ENCODE results near the gene IMP4.

The IMP4 gene

DNA sequence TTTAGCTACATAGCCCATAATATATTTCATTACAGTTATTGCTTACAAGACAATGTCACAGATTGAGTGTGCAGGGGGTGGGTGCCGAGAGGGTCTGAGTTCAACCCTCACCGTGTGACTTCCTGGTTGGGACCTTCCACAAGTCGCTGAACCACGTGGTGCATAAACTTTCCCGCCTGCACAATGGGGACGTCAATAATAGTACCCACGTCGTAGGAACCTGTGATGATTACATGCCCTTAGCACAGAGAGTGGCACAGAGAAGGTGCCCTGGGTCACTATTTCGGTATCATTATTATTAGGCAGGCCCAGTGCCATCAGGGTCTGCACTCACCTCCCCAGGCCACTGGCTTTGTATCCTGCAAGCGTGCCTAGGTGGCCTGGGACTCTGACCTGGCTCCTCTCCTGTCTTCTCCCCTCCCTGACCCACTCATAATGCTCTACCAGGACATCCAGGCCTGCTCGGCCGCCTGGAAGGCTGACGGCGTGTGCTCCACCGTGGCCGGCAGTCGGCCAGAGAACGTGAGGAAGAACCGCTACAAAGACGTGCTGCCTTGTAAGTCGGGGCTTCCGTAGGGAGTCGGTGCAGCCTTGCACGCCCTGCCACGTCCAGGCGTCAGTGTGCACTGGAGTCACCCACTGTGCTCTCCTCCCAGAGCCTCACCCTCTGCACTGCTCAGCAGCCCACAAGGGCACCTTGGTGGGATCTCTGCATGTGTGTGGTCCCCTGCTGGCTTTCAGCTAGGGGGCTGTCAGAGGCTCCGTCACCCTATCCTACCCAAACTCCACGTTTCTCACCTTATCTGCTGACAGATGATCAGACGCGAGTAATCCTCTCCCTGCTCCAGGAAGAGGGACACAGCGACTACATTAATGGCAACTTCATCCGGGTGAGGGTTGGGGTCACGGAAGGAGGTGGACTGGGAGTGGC lies 16.0 kb downstream of the IMP4 start:
- no peak for DNase-seq

DNA sequence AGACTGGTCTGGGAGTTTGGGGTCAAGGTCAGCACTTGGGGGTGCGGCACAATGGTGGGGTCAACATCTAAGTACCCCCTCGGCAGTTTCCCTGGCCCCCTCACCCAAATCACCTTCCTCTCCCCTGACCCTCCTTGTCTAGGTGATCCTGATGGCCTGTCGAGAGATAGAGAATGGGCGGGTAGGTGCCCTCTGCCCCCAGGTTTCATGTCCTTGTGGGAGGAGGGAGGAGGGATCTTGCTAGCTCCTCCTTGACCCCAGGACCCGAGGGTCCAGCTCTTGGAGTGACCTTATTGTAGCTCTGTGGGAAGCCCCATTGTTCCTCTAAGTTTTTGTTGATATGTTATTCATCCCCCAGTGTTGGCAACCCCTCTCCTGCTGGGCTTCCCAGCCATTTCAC lies 16.8 kb downstream of the IMP4 start:
- DNase-seq: no peak

DNA sequence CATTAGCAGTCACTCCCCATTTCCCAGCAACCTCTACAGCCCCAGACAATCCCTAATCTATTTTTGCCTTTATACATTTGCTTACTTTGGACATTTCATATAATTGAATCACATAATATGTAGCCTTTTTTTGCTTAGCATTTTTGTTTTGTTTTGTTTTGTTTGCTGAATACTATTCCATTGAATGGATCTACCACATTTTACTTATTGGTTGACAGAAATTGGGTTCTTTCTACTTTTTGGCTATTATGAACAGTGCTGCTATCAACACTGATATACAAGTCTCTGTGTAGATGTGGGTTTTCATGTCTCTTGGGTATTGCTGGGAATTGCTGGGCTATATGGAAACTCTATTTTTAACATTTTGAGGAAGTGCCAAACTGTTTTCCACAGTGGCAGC lies 20.8 kb downstream of the IMP4 start:
- DNase-seq: no peak

GRCh38 chr2:130365075-130365474 lies 22.4 kb downstream of the IMP4 start:
- no peak for DNase-seq

- no peak for DNase-seq
Observed at GRCh38 chr2:130365963-130366362, 23.3 kb downstream of the IMP4 start.

DNA sequence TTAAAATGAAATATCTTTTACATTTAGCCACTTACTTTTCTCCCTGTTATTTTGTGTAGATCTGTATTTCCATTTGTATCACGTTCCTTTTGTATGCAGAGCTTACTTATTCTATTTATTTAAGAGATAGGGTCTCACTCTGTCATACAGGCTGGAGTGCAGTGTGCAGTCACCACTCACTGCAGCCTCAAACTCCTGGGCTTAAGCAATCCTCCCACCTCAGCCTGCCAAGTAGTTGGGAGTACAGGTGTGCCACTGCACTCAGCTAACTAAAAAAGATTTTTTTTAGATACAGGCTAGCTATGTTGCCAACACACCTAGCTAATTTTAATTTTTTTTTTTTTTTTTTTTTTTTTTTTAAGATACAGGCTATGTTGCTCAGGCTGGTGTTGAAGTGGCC lies 24.0 kb downstream of the IMP4 start:
- DNase-seq: no peak

GRCh38 chr2:130368786-130369185 lies 26.1 kb downstream of the IMP4 start:
- no peak for DNase-seq

DNA sequence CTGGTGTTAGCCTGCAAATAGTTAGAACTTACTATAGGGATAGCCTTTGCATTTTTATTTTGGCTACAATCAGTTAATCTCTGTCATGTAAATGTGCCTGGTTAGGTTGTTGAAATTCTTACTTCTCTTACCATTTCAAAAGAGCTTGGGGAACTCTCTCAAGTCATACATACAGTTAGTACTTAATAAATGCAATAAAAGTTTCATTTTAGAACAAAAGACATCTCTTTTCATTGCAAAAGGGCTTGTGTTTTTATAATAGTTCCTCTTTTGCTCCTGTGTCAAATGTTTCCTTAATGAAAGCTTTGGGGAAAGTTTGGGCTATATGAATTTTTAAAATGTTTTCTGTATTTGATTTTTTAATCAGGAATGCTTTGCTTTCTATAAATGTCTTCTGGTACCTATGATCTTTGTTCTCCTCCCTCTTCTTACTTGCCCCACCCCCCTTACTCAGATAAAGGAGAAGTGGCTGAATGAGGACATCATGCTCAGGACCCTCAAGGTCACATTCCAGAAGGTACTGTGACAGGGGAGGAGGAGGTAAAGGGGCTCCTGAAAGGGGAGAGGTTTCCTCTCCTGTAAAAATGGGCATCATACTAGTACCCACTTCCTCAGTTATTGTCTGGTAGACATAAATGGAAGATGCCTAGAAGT lies 26.7 kb downstream of the IMP4 start:
- DNase-seq: no peak

- no peak for DNase-seq
Observed at GRCh38 chr2:130369965-130370341, 27.3 kb downstream of the IMP4 start.

DNA sequence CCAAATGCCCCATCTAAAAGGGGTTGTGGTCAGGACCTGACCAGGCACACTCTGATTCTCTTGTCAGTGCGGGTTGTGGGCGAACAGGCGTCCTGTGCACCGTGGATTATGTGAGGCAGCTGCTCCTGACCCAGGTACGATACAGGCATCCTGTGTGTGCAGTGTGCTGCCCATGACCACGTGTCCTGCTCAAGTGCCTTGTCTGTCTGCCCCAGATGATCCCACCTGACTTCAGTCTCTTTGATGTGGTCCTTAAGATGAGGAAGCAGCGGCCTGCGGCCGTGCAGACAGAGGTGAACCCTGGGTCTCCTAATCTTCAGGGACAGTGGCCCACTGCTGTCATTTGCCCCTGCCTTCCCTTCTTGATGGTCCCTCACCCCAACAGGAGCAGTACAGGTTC lies 27.8 kb downstream of the IMP4 start:
- peak; percentile 58 for DNase-seq

DNA sequence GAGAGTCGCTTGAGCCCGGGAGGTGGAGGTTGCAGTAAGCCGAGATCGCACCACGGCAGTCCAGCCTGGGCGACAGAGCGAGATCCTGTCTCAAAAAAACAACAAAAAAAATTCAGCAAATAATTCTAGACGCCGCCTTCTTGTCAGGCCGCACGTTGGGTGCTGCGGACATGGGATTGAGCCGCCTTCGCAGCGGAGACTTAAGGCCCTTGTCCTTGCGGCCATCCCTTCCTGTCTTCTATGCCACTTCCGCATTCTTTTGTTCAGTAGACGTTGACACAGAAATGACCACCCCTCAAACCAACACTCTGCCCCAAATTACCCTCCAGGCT lies 29.0 kb downstream of the IMP4 start:
- no peak for DNase-seq

- DNase-seq: peak; percentile 67
Observed at GRCh38 chr2:130372055-130372832, 29.5 kb downstream of the IMP4 start.

DNA sequence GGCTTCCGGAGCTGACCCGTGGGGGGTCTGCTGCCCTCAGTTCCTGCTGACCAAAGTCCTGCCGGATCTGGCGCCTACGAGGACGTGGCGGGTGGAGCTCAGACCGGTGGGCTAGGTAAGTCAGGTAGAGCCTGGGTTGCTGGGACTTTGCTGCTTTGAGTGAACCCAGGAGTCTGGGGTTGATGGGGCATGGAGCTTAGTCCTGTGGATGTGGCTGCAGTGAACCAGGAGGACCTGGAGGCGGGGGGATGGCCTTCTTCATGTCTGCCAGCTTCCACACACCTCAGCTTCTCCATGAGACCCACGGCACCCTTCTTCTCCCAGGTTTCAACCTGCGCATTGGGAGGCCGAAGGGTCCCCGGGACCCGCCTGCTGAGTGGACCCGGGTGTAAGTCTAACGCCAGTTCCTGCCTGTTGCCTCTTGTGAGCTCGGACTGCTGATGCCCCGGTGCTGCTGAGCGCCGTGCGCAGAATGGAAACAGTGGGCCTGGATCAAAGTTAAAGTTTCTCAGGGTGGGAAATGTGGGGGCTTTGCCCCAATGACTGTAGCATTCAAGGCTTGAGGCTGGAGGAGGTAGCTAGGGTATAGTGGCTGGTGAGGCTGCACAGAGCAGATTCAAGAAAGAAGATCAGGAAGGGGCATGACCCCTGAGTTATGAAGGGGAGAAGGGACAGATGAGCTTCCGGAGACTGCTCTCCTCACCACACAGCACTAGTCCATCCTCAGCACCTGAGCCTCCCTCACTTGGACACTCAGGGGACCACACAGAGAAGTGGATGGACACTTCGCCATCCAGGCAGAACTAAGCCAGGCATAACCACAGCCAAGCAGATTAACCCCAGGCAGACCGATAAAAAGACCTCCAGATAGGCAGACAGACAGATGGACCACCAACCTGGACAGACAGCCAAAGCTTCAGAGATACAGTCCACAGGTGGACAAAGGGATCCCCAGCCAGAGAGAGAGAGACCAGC lies 30.4 kb downstream of the IMP4 start:
- no peak for DNase-seq

GRCh38 chr2:130373808-130374365 lies 31.2 kb downstream of the IMP4 start:
- DNase-seq: no peak

- no peak for DNase-seq
Observed at GRCh38 chr2:130374587-130375290, 32.0 kb downstream of the IMP4 start.

DNA sequence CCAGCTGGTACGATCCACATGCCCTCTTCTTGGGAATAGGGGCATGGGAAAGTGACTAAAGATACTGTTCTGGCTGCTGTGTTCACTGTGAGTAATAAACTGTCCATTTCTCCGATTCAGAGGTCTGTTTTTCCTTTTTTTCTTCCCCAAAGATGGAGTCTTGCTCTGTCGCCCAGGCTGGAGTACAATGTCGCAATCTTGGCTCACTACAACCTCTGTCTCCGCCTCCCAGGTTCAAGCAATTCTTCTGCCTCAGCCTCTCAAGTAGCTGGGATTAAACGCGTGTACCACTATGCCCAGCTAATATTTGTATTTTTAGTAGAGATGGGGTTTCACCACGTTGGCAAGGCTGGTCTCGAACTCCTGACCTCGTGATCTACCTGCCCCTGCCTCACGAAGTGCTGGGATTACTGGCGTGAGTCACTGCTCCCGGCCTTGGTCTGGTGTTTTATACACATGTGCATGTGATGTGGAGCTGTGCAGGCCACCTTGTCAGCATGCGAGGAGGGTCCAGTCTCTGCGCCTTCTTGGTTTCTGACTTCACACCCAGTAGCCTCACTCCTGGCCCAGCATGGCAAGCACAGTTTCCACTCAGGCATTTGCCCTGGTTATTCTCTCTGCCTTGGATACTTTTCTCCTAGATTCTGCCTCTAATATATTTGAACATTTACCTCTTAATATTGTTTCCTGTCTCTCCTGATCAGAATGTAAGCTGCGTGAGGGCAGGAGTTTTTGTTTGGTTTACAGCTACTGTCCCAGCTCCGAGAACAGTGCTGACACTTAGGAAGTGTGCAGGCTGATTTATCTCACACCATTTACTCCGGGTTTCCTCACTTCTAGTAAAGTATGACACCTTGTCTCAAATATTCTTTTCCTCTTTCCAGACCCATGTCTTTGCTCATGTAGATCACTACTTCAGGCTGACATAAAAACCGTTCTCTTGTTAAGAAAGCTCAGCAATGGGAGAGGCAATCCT lies 32.9 kb downstream of the IMP4 start:
- DNase-seq: no peak

GRCh38 chr2:130376433-130377293 lies 34.0 kb downstream of the IMP4 start:
- no peak for DNase-seq

DNA sequence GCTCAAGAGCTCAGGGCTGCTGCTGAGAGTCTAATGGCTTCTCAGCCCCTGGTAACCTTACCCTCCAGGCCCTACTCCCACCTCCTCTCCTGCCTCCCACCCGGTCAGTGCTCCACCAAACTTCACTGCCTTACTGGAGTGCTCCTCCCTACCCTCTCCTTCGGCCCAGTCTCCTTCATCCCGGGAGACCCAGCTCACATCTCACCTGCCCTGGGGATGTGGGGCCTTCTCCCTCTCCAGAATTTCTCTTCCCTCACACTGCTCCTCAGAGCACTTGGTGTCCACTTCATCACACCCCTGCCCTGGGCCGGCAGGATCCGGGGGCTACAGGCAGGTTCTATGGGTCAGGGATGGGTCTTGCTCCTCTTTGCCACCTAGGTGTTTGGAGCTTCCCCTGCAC lies 34.8 kb downstream of the IMP4 start:
- DNase-seq: no peak

Measured in central memory CD4-positive, alpha-beta T cell (primary cell).